Liver (tissue), 9 donors: ENCODE measurements around the gene LENG9. TPM values are rescaled to one million over a fixed set of nuclear protein-coding genes. Genes with fewer than 3 reads are reported as not detected.

Source experiments
- DNase-seq: peaks from one replicate; pipeline ENCODE4 v3.0.0-alpha.2; 2017; ENCODE audit warnings: low spot score
- H3K27ac ChIP-seq, 2 donors: one replicate each; pipeline ENCODE4 v1.7.0; 2013; ENCODE audit warnings: inconsistent platforms in 2 of 2, low read length in 2 of 2, control low read depth in 1 of 2, low read depth in 1 of 2, mild to moderate bottlenecking in 1 of 2
- H3K27me3 ChIP-seq, 4 donors: one replicate each; pipeline versions ENCODE4 v1.6.1 to v1.7.0; 2013; ENCODE audit warnings: low read length in 3 of 4, inconsistent platforms in 1 of 4, mild to moderate bottlenecking in 1 of 4, moderate library complexity in 1 of 4; ENCODE audit not compliant: control insufficient read depth in 4 of 4, insufficient read depth in 4 of 4
- H3K36me3 ChIP-seq, 4 donors: one replicate each; pipeline versions ENCODE4 v1.6.1 to v1.7.0; 2013; ENCODE audit warnings: low read length in 3 of 4, mild to moderate bottlenecking in 3 of 4, low read depth in 1 of 4, moderate library complexity in 1 of 4; ENCODE audit not compliant: control insufficient read depth in 4 of 4, insufficient read depth in 3 of 4
- H3K4me1 ChIP-seq, 4 donors: one replicate each; pipeline versions ENCODE4 v1.6.1 to v1.7.0; 2013; ENCODE audit warnings: low read length in 3 of 4, mild to moderate bottlenecking in 3 of 4, moderate library complexity in 1 of 4; ENCODE audit not compliant: control insufficient read depth in 4 of 4, insufficient read depth in 4 of 4
- H3K4me3 ChIP-seq, 3 donors: one replicate each; pipeline versions ENCODE4 v1.6.1 to v1.7.0; 2013; ENCODE audit warnings: low read length in 3 of 3, control low read depth in 1 of 3, low read depth in 1 of 3, mild to moderate bottlenecking in 1 of 3
- H3K9ac ChIP-seq, 2 donors: one replicate each; pipeline ENCODE4 v1.7.0; 2013; ENCODE audit warnings: low read length in 2 of 2, mild to moderate bottlenecking in 2 of 2, moderate library complexity in 2 of 2, control low read depth in 1 of 2, low read depth in 1 of 2
- H3K9me3 ChIP-seq, 4 donors: one replicate each; pipeline versions ENCODE4 v1.6.1 to v1.7.0; 2013; ENCODE audit warnings: low read length in 3 of 4; ENCODE audit not compliant: control insufficient read depth in 4 of 4
- EGR1 ChIP-seq, 2 donors: IDR thresholded peaks; 2 replicates each; pipeline ENCODE4 v1.6.1; 2016 to 2018; ENCODE audit warnings: antibody characterized with exemption in 2 of 2, low read depth in 2 of 2
- GABPA ChIP-seq, 2 donors: IDR thresholded peaks in 1 of 2; conservative IDR thresholded peaks in 1 of 2; 2 replicates each; pipeline ENCODE4 v1.6.1; 2016; ENCODE audit warnings: antibody characterized with exemption in 2 of 2, mild to moderate bottlenecking in 1 of 2, moderate library complexity in 1 of 2
- HNF4G ChIP-seq: IDR thresholded peaks from 2 replicates; pipeline ENCODE4 v1.6.1; 2016; ENCODE audit warnings: antibody characterized with exemption
- JUND ChIP-seq, 2 donors: IDR thresholded peaks; 2 replicates each; pipeline ENCODE4 v1.6.1; 2016; ENCODE audit warnings: antibody characterized with exemption in 2 of 2
- NR2F2 ChIP-seq: IDR thresholded peaks from 2 replicates; pipeline ENCODE4 v1.6.1; 2016; ENCODE audit warnings: antibody characterized with exemption
- RAD21 ChIP-seq, 2 donors: IDR thresholded peaks; 2 replicates each; pipeline ENCODE4 v1.6.1; 2016; ENCODE audit warnings: antibody characterized with exemption in 2 of 2, mild to moderate bottlenecking in 2 of 2
- SP1 ChIP-seq: IDR thresholded peaks from 2 replicates; pipeline ENCODE4 v1.6.1; 2018; ENCODE audit warnings: antibody characterized with exemption, mild to moderate bottlenecking
- YY1 ChIP-seq: IDR thresholded peaks from 2 replicates; pipeline ENCODE4 v1.6.1; 2016; ENCODE audit warnings: antibody characterized with exemption, mild to moderate bottlenecking
- WGBS: extraction: QIAGEN DNeasy Blood & Tissue Kit; methylation state at CpG from one replicate; pipeline ENCODE4 v1.1.7; 2013; 5-methylcytosine and 5-hydroxymethylcytosine counted together
- polyA plus RNA-seq, 2 donors: library from polyadenylated mRNA; stranded (reverse) in 1 of 2; unstranded in 1 of 2; fragments of 200-250 nt in 1 of 2; fragments of >200 nt in 1 of 2; fragmentation: Nextera tagmentation in 1 of 2; extraction: Ambion mirVana in 1 of 2; gene quantifications; one replicate each; pipeline versions ENCODE4 v1.2.1 to v1.2.3, GENCODE V29; 2013 to 2015
- total RNA-seq, 2 donors: library from RNA; depleted of rRNA; stranded (reverse); fragments of >200 nt; gene quantifications; one replicate each; pipeline ENCODE4 v1.2.3, GENCODE V29; 2014
- TF ChIP-seq, protein P1 (sequence below): IDR thresholded peaks from 2 replicates; pipeline ENCODE4 v1.6.1; 2016; ENCODE audit warnings: antibody characterized with exemption
- TF ChIP-seq, protein P2 (sequence below): IDR thresholded peaks from 2 replicates; pipeline ENCODE4 v1.6.1; 2016; ENCODE audit warnings: antibody characterized with exemption
- TF ChIP-seq, protein P3 (sequence below): IDR thresholded peaks from 2 replicates; pipeline ENCODE4 v1.6.1; 2016; ENCODE audit warnings: antibody characterized with exemption, mild to moderate bottlenecking
- TF ChIP-seq, protein P4 (sequence below): IDR thresholded peaks from 2 replicates; pipeline ENCODE4 v1.6.1; 2016; ENCODE audit warnings: antibody characterized with exemption
- donor health status: healthy.
- donor health status: healthy.
- donor health status: healthy.
- donor health status: healthy.
- donor health status: healthy.

LENG9 gene
- total and polyA plus RNA-seq, 4 donors, result 0.19 to 6.9 (median 2.0) TPM

DNA sequence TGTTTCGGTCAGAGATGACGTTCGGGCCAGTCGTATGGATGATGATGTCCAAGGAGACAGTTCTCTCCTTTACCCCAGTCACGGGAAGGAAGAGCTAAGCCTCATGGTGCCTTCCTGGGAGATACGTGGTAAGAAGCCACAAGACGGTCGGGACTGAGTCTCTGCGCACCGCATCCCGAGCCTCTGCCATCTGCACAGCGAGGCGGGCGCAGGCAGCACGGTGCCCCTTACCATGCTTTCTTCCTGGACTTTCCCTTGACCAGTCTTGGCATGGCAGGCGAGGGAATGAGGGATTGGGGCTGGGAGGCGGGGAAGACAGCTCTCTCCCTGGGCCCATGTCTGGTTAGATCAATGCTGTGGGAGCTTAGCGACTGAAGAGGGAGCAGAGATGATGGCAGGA is 29.0 kb upstream of the LENG9 start (continued):
- TF ChIP-seq, protein P1, sequence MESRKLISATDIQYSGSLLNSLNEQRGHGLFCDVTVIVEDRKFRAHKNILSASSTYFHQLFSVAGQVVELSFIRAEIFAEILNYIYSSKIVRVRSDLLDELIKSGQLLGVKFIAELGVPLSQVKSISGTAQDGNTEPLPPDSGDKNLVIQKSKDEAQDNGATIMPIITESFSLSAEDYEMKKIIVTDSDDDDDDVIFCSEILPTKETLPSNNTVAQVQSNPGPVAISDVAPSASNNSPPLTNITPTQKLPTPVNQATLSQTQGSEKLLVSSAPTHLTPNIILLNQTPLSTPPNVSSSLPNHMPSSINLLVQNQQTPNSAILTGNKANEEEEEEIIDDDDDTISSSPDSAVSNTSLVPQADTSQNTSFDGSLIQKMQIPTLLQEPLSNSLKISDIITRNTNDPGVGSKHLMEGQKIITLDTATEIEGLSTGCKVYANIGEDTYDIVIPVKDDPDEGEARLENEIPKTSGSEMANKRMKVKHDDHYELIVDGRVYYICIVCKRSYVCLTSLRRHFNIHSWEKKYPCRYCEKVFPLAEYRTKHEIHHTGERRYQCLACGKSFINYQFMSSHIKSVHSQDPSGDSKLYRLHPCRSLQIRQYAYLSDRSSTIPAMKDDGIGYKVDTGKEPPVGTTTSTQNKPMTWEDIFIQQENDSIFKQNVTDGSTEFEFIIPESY, result no peak
- no peak for TF ChIP-seq SP1

DNA sequence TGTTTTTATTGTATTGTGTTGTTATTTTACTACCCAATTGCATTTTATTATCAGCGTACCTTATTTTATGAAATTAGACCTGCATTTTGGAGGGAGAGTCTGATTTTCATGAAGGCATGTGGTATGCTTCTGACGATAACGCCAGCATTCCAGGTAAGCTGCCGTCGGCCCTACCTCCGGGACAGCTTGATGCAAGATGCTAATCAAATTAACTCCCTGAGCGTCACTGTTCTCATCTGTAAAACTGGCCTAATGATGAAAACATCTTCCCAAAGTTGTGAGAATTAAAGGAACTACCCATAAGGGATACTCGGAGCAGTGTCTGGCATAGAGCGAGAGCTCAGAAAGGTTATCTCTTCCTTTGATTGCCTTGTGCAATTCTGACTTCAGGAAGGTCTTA is 26.2 kb upstream of the LENG9 start:
- DNase-seq, result no peak
- Histone ChIP-seq H3K9ac (no peak overlapping the region), H3K4me1 (no peaks in the 10 kb centered on the region), H3K4me3 (no peak overlapping the region), H3K27ac (no peak overlapping the region), H3K27me3 (peaks cover 0 to 4% (median 0%) of the 10 kb centered on the region in 4 donors), H3K36me3 (no peaks in the 10 kb centered on the region), H3K9me3 (no peaks in the 10 kb centered on the region)
- 56% methylated on average over 9 of the region's 9 CpGs for WGBS
- TF ChIP-seq NR2F2 (no peak), GABPA (IDR thresholded peaks at IDR 0.05 in 1 of 2, conservative IDR thresholded peaks at IDR 0.05 in 1 of 2) (no peak), RAD21 (IDR thresholded peaks at IDR 0.05) (no peak), SP1 (no peak)
- TF ChIP-seq, protein P2, sequence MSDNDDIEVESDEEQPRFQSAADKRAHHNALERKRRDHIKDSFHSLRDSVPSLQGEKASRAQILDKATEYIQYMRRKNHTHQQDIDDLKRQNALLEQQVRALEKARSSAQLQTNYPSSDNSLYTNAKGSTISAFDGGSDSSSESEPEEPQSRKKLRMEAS, result no peak

DNA sequence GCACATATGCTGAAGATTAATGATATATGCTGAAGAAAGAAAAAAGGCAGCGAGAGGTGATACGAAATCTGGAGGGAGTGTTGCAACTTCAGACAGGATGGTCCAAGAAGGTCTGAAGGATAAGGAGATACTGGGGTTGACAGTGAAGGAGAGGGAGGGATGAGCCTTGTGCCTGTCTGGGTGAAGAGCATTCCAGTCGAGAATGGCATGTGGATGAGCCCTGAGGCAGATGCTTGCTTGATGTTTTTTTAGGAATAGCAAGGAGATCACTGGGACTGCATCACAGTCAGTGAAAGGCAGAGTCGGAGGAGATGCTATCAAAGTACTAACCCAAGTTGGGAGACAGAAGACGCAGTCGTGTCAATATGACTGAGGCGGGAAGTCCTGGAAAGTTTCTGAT is 25.8 kb upstream of the LENG9 start:
- Histone ChIP-seq H3K4me3 (no peak overlapping the region), H3K36me3 (no peaks in the 10 kb centered on the region), H3K9ac (no peak overlapping the region), H3K9me3 (no peaks in the 10 kb centered on the region), H3K4me1 (no peaks in the 10 kb centered on the region), H3K27ac (no peak overlapping the region), H3K27me3 (peaks cover 0 to 4% (median under 1%) of the 10 kb centered on the region in 4 donors)
- WGBS, result 67% methylated on average over 7 of the region's 7 CpGs
- TF ChIP-seq JUND (IDR thresholded peaks at IDR 0.05) (no peak), SP1 (no peak), YY1 (no peak), HNF4G (no peak), EGR1 (IDR thresholded peaks at IDR 0.05; ENCODE audit: low read depth in 2 of 2) (no peak)
- TF ChIP-seq, protein P3, sequence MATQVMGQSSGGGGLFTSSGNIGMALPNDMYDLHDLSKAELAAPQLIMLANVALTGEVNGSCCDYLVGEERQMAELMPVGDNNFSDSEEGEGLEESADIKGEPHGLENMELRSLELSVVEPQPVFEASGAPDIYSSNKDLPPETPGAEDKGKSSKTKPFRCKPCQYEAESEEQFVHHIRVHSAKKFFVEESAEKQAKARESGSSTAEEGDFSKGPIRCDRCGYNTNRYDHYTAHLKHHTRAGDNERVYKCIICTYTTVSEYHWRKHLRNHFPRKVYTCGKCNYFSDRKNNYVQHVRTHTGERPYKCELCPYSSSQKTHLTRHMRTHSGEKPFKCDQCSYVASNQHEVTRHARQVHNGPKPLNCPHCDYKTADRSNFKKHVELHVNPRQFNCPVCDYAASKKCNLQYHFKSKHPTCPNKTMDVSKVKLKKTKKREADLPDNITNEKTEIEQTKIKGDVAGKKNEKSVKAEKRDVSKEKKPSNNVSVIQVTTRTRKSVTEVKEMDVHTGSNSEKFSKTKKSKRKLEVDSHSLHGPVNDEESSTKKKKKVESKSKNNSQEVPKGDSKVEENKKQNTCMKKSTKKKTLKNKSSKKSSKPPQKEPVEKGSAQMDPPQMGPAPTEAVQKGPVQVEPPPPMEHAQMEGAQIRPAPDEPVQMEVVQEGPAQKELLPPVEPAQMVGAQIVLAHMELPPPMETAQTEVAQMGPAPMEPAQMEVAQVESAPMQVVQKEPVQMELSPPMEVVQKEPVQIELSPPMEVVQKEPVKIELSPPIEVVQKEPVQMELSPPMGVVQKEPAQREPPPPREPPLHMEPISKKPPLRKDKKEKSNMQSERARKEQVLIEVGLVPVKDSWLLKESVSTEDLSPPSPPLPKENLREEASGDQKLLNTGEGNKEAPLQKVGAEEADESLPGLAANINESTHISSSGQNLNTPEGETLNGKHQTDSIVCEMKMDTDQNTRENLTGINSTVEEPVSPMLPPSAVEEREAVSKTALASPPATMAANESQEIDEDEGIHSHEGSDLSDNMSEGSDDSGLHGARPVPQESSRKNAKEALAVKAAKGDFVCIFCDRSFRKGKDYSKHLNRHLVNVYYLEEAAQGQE, result no peak
- TF ChIP-seq, protein P4, sequence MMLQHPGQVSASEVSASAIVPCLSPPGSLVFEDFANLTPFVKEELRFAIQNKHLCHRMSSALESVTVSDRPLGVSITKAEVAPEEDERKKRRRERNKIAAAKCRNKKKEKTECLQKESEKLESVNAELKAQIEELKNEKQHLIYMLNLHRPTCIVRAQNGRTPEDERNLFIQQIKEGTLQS, result no peak
- TF ChIP-seq, protein P1, result no peak
- DNase-seq, result no peak
